SIG-M5 treated with dmso at 0.1 percent for 504 hours (cell line): ENCODE data around the gene GIMAP7.

Experiments used
- DNase-seq: peaks from one replicate; lab custom pipeline; 2025; ENCODE audit not compliant: unreplicated experiment; lab: John Stamatoyannopoulos, UW

The GIMAP7 gene

GRCh38 chr7:150569245-150569955 lies 54.7 kb downstream of the GIMAP7 start:
- DNase-seq, result no peak
